Skin of body (tissue), 2 donors: ENCODE results near the gene TUBE1. TPM values are rescaled to one million over a fixed set of nuclear protein-coding genes. Genes with fewer than 3 reads are reported as not detected.
"Not testable (repeated sequence)": the region's sequence is repeated elsewhere in the genome, so short reads cannot be mapped to it uniquely, and the experiment has no call there.

Source experiments
- DNase-seq: peaks from one replicate; lab custom pipeline; 2025; lab: John Stamatoyannopoulos, UW
- total RNA-seq: library from RNA; depleted of rRNA; stranded (reverse); fragments of >200 nt; gene quantifications from one replicate; pipeline ENCODE4 v1.2.3, GENCODE V29; 2014

Gene TUBE1, protein sequence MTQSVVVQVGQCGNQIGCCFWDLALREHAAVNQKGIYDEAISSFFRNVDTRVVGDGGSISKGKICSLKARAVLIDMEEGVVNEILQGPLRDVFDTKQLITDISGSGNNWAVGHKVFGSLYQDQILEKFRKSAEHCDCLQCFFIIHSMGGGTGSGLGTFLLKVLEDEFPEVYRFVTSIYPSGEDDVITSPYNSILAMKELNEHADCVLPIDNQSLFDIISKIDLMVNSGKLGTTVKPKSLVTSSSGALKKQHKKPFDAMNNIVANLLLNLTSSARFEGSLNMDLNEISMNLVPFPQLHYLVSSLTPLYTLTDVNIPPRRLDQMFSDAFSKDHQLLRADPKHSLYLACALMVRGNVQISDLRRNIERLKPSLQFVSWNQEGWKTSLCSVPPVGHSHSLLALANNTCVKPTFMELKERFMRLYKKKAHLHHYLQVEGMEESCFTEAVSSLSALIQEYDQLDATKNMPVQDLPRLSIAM
- 38.0 TPM for total RNA-seq

DNA sequence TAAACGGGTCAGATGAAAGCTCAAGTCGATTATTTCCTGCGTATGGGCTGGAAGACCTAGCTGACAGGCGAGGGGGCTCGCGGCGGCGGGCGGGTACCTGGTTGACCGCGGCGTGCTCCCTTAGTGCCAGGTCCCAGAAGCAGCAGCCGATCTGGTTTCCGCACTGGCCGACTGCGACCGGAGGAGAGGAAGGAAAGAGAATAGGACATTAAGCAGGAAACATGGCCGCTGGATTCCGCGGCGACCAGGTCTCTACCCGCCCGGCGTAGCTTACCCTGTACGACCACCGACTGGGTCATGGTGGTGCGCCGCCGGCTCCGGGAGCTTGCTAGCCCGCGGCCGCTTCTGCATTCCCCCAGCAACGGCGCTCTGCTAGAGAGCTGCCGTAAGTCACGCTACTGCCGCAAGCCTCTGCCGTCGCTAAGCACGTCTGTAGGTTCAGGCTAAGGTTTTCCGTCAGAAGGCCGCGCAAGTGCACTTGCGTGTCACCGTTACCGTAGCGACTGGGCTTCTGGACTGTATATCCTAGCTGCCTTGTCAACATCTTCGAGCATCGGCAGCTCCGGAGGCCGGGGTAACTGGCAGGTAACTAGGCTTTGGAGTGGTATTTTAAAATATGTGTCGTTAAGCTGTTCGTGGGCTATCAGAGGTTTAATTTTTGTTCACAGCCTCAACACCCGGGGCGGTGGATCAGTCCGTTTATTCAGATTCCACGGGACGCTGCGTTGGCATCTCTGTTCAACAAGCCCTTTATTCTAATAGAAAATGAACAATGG is at the start of gene TUBE1, which contains the start of gene FAM229B:
Gene TUBE1 (minus strand): TSS at position 347 of the 776 bp plus-strand sequence. CDS start 48 bp downstream, at position 299.
Gene FAM229B (plus strand): TSS at position 456 of the 776 bp plus-strand sequence. CDS start 11,693 bp downstream, outside the sequence.
- DNase-seq = peak; percentile 98

- no peak for DNase-seq
Measured at GRCh38 chr6:112130878-112131277, 43.6 kb upstream of the TUBE1 start.

- no peak for DNase-seq
Measured at GRCh38 chr6:112128208-112128607, 40.9 kb upstream of the TUBE1 start.

GRCh38 chr6:112123982-112124381 is 36.7 kb upstream of the TUBE1 start:
- DNase-seq = no peak

GRCh38 chr6:112122756-112123155 is 35.5 kb upstream of the TUBE1 start:
- DNase-seq = no peak

- no peak for DNase-seq
Measured at GRCh38 chr6:112118034-112118433, 30.8 kb upstream of the TUBE1 start.

DNA sequence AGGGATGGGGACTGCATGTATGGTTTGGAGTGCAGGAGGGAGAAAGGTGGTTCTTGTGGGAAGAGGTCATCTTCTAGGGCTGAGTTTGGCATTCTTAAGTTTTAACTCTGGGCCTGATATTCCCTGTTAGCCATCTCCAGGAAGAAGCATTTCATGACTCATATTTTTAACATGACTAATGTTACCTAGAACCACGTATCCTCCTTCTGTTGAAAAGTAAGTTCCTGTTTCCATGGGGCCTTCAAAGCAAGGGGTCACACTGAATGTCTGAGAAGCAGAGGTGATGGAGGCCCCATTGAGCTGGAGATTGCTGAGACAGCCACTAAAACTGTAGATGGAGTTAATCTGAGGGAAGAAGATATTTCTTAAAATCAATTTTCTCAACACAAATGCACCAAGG is 30.3 kb upstream of the TUBE1 start:
- no peak for DNase-seq

GRCh38 chr6:112116221-112116620 is 28.9 kb upstream of the TUBE1 start:
- DNase-seq = no peak

GRCh38 chr6:112114577-112115223 is 27.4 kb upstream of the TUBE1 start:
- DNase-seq = no peak

GRCh38 chr6:112113918-112114317 is 26.6 kb upstream of the TUBE1 start:
- no peak for DNase-seq

GRCh38 chr6:112113431-112113830 is 26.1 kb upstream of the TUBE1 start:
- DNase-seq = peak; percentile 69

GRCh38 chr6:112109262-112109661 is 22.0 kb upstream of the TUBE1 start:
- no peak for DNase-seq

DNA sequence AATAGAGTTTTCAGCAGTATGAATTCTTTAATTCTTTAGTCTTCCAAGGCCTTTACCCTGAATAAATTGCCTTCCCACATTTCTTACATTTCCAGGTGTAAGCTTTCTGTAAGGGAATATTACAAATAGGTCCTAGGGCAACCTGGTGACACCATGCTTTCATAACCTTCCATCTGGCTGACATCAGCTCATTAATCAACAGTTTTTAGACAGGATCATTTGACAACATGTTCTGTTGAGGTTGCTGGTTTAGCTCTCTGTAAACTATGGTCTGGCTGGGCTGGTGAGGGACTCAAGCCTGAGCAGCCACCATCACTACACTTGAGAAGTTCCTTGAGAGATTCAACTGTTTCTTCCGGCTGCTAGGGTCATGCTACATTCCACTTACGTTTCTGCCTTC is 19.3 kb upstream of the TUBE1 start:
- DNase-seq = no peak

DNA sequence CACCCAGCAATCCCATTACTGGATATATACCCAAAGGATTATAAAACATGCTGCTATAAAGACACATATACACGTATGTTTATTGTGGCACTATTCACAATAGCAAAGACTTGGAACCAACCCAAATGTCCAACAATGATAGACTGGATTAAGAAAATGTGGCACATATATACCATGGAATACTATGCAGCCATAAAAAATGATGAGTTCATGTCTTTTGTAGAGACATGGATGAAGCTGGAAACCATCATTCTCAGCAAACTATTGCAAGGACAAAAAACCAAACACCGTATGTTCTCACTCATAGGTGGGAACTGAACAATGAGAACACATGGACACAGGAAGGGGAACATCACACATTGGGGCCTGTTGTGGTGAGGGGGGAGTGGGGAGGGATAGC is 18.7 kb upstream of the TUBE1 start:
- not testable (repeated sequence) for DNase-seq

GRCh38 chr6:112100561-112100960 is 13.3 kb upstream of the TUBE1 start:
- no peak for DNase-seq

DNA sequence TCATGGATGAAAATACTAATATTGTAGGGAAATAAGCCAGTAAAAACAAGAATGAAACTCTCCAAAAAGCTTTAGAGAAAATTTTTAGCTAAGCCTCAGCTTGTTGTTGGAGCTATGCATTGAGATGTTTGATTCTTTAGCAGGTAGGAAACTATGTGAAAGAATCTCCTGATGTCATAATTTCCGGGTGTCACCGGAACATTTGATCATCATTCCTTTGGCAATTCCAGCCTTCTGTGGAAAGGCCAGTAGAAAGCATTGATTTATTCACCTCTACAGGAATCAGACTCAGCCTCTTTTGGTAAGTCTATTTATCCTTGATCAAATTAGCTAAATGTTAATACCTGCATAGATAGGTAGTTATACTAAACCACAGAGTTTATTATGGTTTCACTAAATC is 9.6 kb upstream of the TUBE1 start:
- DNase-seq = no peak

DNA sequence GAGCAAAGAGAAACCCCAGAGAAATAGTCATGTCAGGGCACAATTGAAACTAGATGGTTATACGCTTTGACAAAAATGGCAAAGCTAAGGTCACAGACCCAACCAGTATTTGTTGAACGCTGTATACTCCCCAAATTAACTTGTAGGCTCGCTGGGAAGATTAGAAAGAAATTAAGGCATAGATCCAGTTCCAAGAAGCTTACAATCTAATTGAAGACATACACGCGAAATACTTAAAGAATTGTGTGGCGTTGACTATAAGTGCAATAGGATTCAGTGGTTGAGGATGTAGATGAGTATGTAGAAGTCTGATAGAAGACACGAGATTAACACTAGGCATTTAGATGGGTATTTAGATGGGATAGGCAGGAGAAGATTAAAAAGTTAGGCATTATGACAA is 634 bp upstream of the TUBE1 start:
- no peak for DNase-seq

DNA sequence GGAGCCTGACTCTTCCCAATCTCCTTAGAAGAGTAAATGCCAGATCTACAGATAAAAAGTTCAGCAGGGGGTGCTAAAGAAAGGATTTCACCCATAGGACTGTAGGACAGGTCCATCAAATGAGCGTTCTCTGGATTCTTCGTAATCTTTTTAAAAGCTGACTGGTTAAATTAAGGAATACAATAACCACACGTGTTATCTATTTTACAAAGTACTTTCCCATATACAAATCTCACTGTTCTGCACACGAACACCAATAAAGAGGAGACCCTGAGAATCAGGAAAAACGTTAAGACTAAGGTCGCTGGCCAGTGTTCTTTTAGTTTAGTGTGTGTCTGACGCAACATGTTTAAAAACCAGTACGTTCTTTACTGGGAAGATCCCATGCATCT is 542 bp downstream of the TUBE1 start:
- peak; percentile 56 for DNase-seq

- DNase-seq = peak; percentile 18
Measured at GRCh38 chr6:112085286-112086065, 1.8 kb downstream of the TUBE1 start.

DNA sequence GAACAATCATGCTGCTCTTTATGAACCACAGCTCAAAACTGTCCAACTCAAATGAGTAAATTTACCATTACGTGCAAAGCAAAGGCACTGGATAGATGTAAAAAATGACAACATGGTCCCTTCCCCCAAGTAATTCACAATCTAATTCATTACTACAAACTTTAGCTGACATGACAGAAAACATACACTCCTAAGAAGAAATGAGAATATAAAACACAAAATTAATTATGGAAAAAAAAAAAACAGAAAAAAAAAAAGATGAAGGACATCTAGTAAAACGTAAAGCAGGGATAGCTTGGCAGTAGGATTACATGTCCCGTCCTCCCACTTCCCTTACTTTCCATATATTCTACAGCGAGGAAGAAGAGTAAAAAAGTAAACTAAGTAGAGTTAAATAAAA is 5.7 kb downstream of the TUBE1 start:
- no peak for DNase-seq

GRCh38 chr6:112066606-112067005 is 20.7 kb downstream of the TUBE1 start:
- no peak for DNase-seq
